H9 (cell line): ENCODE measurements around the gene MTO1. TPM values are rescaled to one million over a fixed set of nuclear protein-coding genes. Genes with fewer than 3 reads are reported as not detected.

Source experiments
- DNase-seq: peaks from one replicate; pipeline ENCODE4 v3.0.0-alpha.2; 2017
- H2AFZ ChIP-seq: one replicate; pipeline ENCODE4 v1.6.1; 2013; ENCODE audit warnings: mild to moderate bottlenecking, low read length, control low read depth, moderate library complexity
- H2AK5ac ChIP-seq: 2 replicates; pipeline ENCODE4 v1.6.1; 2013; ENCODE audit warnings: low read length, control low read depth, mixed read lengths; ENCODE audit not compliant: insufficient read length
- H2BK120ac ChIP-seq: one replicate; pipeline ENCODE4 v1.6.1; 2013; ENCODE audit warnings: low read depth, mild to moderate bottlenecking, low read length, control low read depth, inconsistent platforms; ENCODE audit not compliant: poor library complexity, severe bottlenecking
- H2BK12ac ChIP-seq: 2 replicates; pipeline ENCODE4 v1.6.1; 2013; ENCODE audit warnings: low read length, control low read depth, mixed read lengths, low read depth; ENCODE audit not compliant: insufficient read length
- H2BK15ac ChIP-seq: 2 replicates; pipeline ENCODE4 v1.6.1; 2013; ENCODE audit warnings: low read depth, low read length, control low read depth
- H2BK20ac ChIP-seq: one replicate; pipeline ENCODE4 v1.6.1; 2013; ENCODE audit warnings: low read depth, mild to moderate bottlenecking, low read length, control low read depth, inconsistent platforms; ENCODE audit not compliant: poor library complexity, severe bottlenecking
- H2BK5ac ChIP-seq: 2 replicates; pipeline ENCODE4 v1.6.1; 2013; ENCODE audit warnings: low read length, control low read depth, mixed read lengths; ENCODE audit not compliant: insufficient read length
- H3K14ac ChIP-seq: 2 replicates; pipeline ENCODE4 v1.6.1; 2013; ENCODE audit warnings: low read length, control low read depth; ENCODE audit not compliant: insufficient read depth
- H3K18ac ChIP-seq: 2 replicates; pipeline ENCODE4 v1.6.1; 2013; ENCODE audit warnings: low read depth, mild to moderate bottlenecking, mixed read lengths, low read length, control low read depth; ENCODE audit not compliant: insufficient read length
- H3K23ac ChIP-seq: 2 replicates; pipeline ENCODE4 v1.6.1; 2013; ENCODE audit warnings: low read length, control low read depth, mixed read lengths, low read depth; ENCODE audit not compliant: insufficient read length
- H3K23me2 ChIP-seq: 2 replicates; pipeline ENCODE4 v1.6.1; 2013; ENCODE audit warnings: low read depth, mild to moderate bottlenecking, mixed read lengths, low read length, control low read depth; ENCODE audit not compliant: insufficient read length, poor library complexity, severe bottlenecking
- H3K27ac ChIP-seq: 2 replicates; pipeline ENCODE4 v1.5.1; 2013; ENCODE audit warnings: low read length, control low read depth, mixed read lengths, low read depth; ENCODE audit not compliant: insufficient read length
- H3K27me3 ChIP-seq: 2 replicates; pipeline ENCODE4 v1.6.1; 2013; ENCODE audit warnings: low read length, control low read depth, inconsistent platforms; ENCODE audit not compliant: insufficient read depth
- H3K4ac ChIP-seq: 2 replicates; pipeline ENCODE4 v1.6.1; 2013; ENCODE audit warnings: low read depth, mild to moderate bottlenecking, control low read depth, inconsistent platforms, low read length, moderate library complexity
- H3K4me1 ChIP-seq: 2 replicates; pipeline ENCODE4 v1.6.1; 2013; ENCODE audit warnings: low read length, control low read depth, inconsistent platforms; ENCODE audit not compliant: insufficient read depth
- H3K4me2 ChIP-seq: 2 replicates; pipeline ENCODE4 v1.6.1; 2013; ENCODE audit warnings: low read length, control low read depth, mixed read lengths; ENCODE audit not compliant: insufficient read length, insufficient read depth
- H3K56ac ChIP-seq: 2 replicates; pipeline ENCODE4 v1.6.1; 2013; ENCODE audit warnings: low read depth, mild to moderate bottlenecking, mixed read lengths, low read length, control low read depth; ENCODE audit not compliant: insufficient read length
- H3K79me1 ChIP-seq: 2 replicates; pipeline ENCODE4 v1.6.1; 2013; ENCODE audit warnings: low read depth, mild to moderate bottlenecking, moderate library complexity, low read length, control low read depth, inconsistent platforms; ENCODE audit not compliant: insufficient read depth, poor library complexity, severe bottlenecking
- H3K79me2 ChIP-seq: 2 replicates; pipeline ENCODE4 v1.6.1; 2013; ENCODE audit warnings: low read length, control low read depth, inconsistent platforms; ENCODE audit not compliant: insufficient read depth
- H3K9ac ChIP-seq: 2 replicates; pipeline ENCODE4 v1.6.1; 2013; ENCODE audit warnings: low read length, control low read depth, mixed read lengths; ENCODE audit not compliant: insufficient read length; ENCODE audit errors: extremely low read depth
- H3K9me3 ChIP-seq: one replicate; pipeline ENCODE4 v1.6.1; 2013; ENCODE audit warnings: low read depth, low read length, inconsistent platforms; ENCODE audit not compliant: control insufficient read depth
- H3T11ph ChIP-seq: one replicate; pipeline ENCODE4 v1.6.1; 2013; ENCODE audit warnings: mild to moderate bottlenecking, low read length, control low read depth, inconsistent platforms
- H4K20me1 ChIP-seq: one replicate; pipeline ENCODE4 v1.6.1; 2013; ENCODE audit not compliant: control insufficient read depth, insufficient read length, insufficient read depth
- H4K5ac ChIP-seq: 2 replicates; pipeline ENCODE4 v1.6.1; 2013; ENCODE audit warnings: low read depth, mild to moderate bottlenecking, mixed read lengths, low read length, control low read depth; ENCODE audit not compliant: insufficient read length
- H4K8ac ChIP-seq: replicated peaks from 2 replicates; pipeline ENCODE4 v1.6.1; 2013; ENCODE audit warnings: low read length, control low read depth, mixed read lengths, low read depth; ENCODE audit not compliant: insufficient read length
- H4K91ac ChIP-seq: 2 replicates; pipeline ENCODE4 v1.6.1; 2013; ENCODE audit warnings: low read depth, mild to moderate bottlenecking, moderate library complexity, mixed read lengths, low read length, control low read depth; ENCODE audit not compliant: insufficient read length
- H3K27ac Mint-ChIP-seq, 3 experiments: 2 replicates in 2 of 3; 3 replicates in 1 of 3; pipeline ENCODE4 v1.8.0; 2020 to 2021; ENCODE audit warnings: mixed read lengths in 3 of 3, mild to moderate bottlenecking in 1 of 3, moderate library complexity in 1 of 3
- H3K27me3 Mint-ChIP-seq: 2 replicates; pipeline ENCODE4 v1.8.0; 2021; ENCODE audit warnings: low read depth, mild to moderate bottlenecking, moderate library complexity, mixed read lengths
- H3K36me3 Mint-ChIP-seq, 3 experiments: 2 replicates in 2 of 3; 3 replicates in 1 of 3; pipeline ENCODE4 v1.8.0; 2020 to 2021; ENCODE audit warnings: low read depth in 3 of 3, mixed read lengths in 3 of 3; ENCODE audit not compliant: insufficient read depth in 1 of 3
- H3K4me1 Mint-ChIP-seq, 2 experiments: 2 replicates each; pipeline ENCODE4 v1.8.0; 2020; ENCODE audit warnings: mixed read lengths in 2 of 2
- H3K4me3 Mint-ChIP-seq, 2 experiments: 2 replicates in 1 of 2; 3 replicates in 1 of 2; pipeline ENCODE4 v1.8.0; 2020 to 2021; ENCODE audit warnings: mild to moderate bottlenecking in 2 of 2, mixed read lengths in 2 of 2, moderate library complexity in 1 of 2
- H3K9me3 Mint-ChIP-seq, 2 experiments: 2 replicates in 1 of 2; 3 replicates in 1 of 2; pipeline ENCODE4 v1.8.0; 2020; ENCODE audit warnings: mild to moderate bottlenecking in 2 of 2, mixed read lengths in 2 of 2, moderate library complexity in 1 of 2
- WGBS: extraction: QIAGEN DNeasy Blood & Tissue Kit; methylation state at CpG from one replicate; pipeline ENCODE4 v1.1.7; 2013; ENCODE audit warnings: missing lambda C conversion rate, low lambda C conversion rate, mixed read lengths; ENCODE audit not compliant: insufficient read length; ENCODE audit errors: extremely low coverage; 5-methylcytosine and 5-hydroxymethylcytosine counted together
- total RNA-seq: library from RNA; stranded (reverse); gene quantifications from 2 replicates; pipeline ENCODE4 v1.2.1, GENCODE V29; 2021
- TF ChIP-seq, protein P1 (sequence below): fragments of 200-600 bp; sonication (generic); conservative IDR thresholded peaks from 3 replicates; pipeline ENCODE4 v1.8.0; 2021; ENCODE audit warnings: antibody characterized with exemption, mild to moderate bottlenecking

The MTO1 gene
- total RNA-seq, 1 experiment from 2014 or later, result 27.8 TPM

DNA sequence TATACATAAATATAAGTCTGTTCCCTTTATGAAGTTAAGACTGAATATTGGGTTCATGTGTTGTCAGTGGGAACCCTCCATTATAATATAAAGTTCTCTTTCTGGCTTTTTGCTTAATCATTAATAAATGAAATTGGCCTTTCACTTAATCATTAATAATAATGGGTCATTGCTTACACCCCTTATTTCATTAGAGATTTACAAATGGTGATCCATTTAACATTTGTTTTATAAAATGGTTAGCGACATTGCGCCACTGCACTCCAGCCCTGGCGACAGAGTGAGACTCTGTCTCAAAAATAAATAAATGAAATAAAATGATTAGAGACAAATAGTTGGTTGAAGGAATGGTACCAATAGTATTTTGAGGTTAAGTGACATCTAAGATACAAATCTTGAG, 48.4 kb upstream of the MTO1 start:
- Mint-ChIP-seq H3K27me3 (no peaks in the 10 kb centered on the region), H3K27ac (no peak overlapping the region), H3K9me3 (no peaks in the 10 kb centered on the region), H3K36me3 (no peaks in the 10 kb centered on the region), H3K4me1 (no peaks in the 10 kb centered on the region), H3K4me3 (no peak overlapping the region)
- TF ChIP-seq, protein P1, sequence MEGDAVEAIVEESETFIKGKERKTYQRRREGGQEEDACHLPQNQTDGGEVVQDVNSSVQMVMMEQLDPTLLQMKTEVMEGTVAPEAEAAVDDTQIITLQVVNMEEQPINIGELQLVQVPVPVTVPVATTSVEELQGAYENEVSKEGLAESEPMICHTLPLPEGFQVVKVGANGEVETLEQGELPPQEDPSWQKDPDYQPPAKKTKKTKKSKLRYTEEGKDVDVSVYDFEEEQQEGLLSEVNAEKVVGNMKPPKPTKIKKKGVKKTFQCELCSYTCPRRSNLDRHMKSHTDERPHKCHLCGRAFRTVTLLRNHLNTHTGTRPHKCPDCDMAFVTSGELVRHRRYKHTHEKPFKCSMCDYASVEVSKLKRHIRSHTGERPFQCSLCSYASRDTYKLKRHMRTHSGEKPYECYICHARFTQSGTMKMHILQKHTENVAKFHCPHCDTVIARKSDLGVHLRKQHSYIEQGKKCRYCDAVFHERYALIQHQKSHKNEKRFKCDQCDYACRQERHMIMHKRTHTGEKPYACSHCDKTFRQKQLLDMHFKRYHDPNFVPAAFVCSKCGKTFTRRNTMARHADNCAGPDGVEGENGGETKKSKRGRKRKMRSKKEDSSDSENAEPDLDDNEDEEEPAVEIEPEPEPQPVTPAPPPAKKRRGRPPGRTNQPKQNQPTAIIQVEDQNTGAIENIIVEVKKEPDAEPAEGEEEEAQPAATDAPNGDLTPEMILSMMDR, result no peak
- DNase-seq, result no peak
- Histone ChIP-seq H3K27me3 (no peaks in the 10 kb centered on the region), H4K8ac (no peak overlapping the region), H3K79me2 (no peaks in the 10 kb centered on the region), H3K27ac (no peak overlapping the region), H3K23ac (no peak overlapping the region), H3K9ac (no peak overlapping the region), H3K79me1 (no peaks in the 10 kb centered on the region), H2BK12ac (no peak overlapping the region), H3K23me2 (no peaks in the 10 kb centered on the region), H3K9me3 (no peaks in the 10 kb centered on the region), H2AFZ (no peak overlapping the region), H2BK5ac (no peak overlapping the region), H3K18ac (no peak overlapping the region), H4K91ac (no peak overlapping the region), H4K5ac (no peak overlapping the region), H4K20me1 (no peaks in the 10 kb centered on the region), H3K14ac (no peak overlapping the region), H2AK5ac (no peak overlapping the region), H3K4me1 (no peaks in the 10 kb centered on the region), H3K56ac (no peak overlapping the region), H3K4ac (no peak overlapping the region), H2BK20ac (no peak overlapping the region), H3T11ph (no peak overlapping the region), H2BK120ac (no peak overlapping the region), H3K4me2 (no peak overlapping the region), H2BK15ac (no peak overlapping the region)
- WGBS, result no CpG with 5 or more reads among the region's 3 CpGs
